GM23338 (cell line): Measurements from ENCODE around the gene RNASE8.

Source experiments
- CREB1 ChIP-seq: fragments of 250-450 bp; sonication (Bioruptor Pico); IDR thresholded peaks from 2 replicates; pipeline ENCODE4 v1.5.0; 2020; ENCODE audit warnings: low read depth, mild to moderate bottlenecking, moderate library complexity
- EZH2 ChIP-seq: fragments of 200-600 bp; sonication (generic); IDR thresholded peaks from one replicate; pipeline ENCODE4 v1.8.0; 2017; ENCODE audit warnings: antibody characterized with exemption, mild to moderate bottlenecking, low read depth; ENCODE audit not compliant: unreplicated experiment
- EZH2phosphoT487 ChIP-seq: fragments of 200-600 bp; sonication (generic); IDR thresholded peaks from one replicate; pipeline ENCODE4 v1.8.1; 2018; ENCODE audit warnings: antibody characterized with exemption; ENCODE audit not compliant: unreplicated experiment
- JUNB ChIP-seq: IDR thresholded peaks from one replicate; pipeline ENCODE4 v1.6.1; 2016; ENCODE audit warnings: antibody characterized with exemption; ENCODE audit not compliant: unreplicated experiment
- POLR2AphosphoS5 ChIP-seq: IDR thresholded peaks from 2 replicates; pipeline ENCODE4 v1.6.1; 2016; ENCODE audit warnings: antibody characterized with exemption, low read depth
- TF ChIP-seq, protein P1 (sequence below): IDR thresholded peaks from one replicate; pipeline ENCODE4 v1.6.1; 2018; ENCODE audit warnings: antibody characterized with exemption; ENCODE audit not compliant: unreplicated experiment
- TF ChIP-seq, protein P2 (sequence below), 2 experiments: fragments of 200-600 bp in 1 of 2; sonication (generic) in 1 of 2; conservative IDR thresholded peaks; 2 replicates each; pipeline versions ENCODE4 v1.5.1 to v1.6.1; 2016 to 2017; ENCODE audit warnings: antibody characterized with exemption in 2 of 2, low read depth in 2 of 2, mild to moderate bottlenecking in 2 of 2, moderate library complexity in 1 of 2

DNA sequence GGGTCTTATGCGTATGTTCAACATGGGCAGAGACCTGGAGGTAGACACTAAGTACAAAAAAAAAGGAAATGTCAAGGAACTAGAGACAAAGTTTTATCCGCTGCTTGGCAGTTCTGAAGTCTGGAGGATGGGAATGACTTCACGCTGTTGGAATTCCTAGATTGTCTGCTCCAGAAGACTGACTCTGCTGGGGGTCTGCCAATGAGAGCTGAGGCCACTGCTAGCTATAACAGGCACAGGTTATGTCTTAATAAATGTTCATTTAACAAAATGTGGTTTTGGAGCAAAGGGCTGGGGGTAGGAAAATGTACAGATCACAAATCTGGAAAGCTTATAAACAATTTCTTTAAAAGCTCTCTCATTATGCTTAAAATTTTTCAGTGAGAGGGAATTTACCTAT, 5.9 kb downstream of the RNASE8 start:
- TF ChIP-seq EZH2phosphoT487 (no peak), POLR2AphosphoS5 (no peak), JUNB (no peak), EZH2 (no peak), CREB1 (no peak)
- TF ChIP-seq, protein P1, sequence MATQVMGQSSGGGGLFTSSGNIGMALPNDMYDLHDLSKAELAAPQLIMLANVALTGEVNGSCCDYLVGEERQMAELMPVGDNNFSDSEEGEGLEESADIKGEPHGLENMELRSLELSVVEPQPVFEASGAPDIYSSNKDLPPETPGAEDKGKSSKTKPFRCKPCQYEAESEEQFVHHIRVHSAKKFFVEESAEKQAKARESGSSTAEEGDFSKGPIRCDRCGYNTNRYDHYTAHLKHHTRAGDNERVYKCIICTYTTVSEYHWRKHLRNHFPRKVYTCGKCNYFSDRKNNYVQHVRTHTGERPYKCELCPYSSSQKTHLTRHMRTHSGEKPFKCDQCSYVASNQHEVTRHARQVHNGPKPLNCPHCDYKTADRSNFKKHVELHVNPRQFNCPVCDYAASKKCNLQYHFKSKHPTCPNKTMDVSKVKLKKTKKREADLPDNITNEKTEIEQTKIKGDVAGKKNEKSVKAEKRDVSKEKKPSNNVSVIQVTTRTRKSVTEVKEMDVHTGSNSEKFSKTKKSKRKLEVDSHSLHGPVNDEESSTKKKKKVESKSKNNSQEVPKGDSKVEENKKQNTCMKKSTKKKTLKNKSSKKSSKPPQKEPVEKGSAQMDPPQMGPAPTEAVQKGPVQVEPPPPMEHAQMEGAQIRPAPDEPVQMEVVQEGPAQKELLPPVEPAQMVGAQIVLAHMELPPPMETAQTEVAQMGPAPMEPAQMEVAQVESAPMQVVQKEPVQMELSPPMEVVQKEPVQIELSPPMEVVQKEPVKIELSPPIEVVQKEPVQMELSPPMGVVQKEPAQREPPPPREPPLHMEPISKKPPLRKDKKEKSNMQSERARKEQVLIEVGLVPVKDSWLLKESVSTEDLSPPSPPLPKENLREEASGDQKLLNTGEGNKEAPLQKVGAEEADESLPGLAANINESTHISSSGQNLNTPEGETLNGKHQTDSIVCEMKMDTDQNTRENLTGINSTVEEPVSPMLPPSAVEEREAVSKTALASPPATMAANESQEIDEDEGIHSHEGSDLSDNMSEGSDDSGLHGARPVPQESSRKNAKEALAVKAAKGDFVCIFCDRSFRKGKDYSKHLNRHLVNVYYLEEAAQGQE = no peak
- TF ChIP-seq, protein P2, sequence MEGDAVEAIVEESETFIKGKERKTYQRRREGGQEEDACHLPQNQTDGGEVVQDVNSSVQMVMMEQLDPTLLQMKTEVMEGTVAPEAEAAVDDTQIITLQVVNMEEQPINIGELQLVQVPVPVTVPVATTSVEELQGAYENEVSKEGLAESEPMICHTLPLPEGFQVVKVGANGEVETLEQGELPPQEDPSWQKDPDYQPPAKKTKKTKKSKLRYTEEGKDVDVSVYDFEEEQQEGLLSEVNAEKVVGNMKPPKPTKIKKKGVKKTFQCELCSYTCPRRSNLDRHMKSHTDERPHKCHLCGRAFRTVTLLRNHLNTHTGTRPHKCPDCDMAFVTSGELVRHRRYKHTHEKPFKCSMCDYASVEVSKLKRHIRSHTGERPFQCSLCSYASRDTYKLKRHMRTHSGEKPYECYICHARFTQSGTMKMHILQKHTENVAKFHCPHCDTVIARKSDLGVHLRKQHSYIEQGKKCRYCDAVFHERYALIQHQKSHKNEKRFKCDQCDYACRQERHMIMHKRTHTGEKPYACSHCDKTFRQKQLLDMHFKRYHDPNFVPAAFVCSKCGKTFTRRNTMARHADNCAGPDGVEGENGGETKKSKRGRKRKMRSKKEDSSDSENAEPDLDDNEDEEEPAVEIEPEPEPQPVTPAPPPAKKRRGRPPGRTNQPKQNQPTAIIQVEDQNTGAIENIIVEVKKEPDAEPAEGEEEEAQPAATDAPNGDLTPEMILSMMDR (conservative IDR thresholded peaks at IDR 0.05; ENCODE audit: low read depth in 2 of 2) = no peak
